PFSK-1 (cell line): Measurements from ENCODE around the gene MXD1.

Experiments used
- POLR2AphosphoS5 ChIP-seq: IDR thresholded peaks from 2 replicates; pipeline ENCODE4 v1.6.1; 2012; ENCODE audit warnings: low read depth, mild to moderate bottlenecking, control low read depth, low read length, moderate library complexity
- SIN3A ChIP-seq: IDR thresholded peaks from 2 replicates; pipeline ENCODE4 v1.6.1; 2012; ENCODE audit warnings: mild to moderate bottlenecking, low read length, moderate library complexity, borderline replicate concordance; ENCODE audit not compliant: insufficient read depth
- TAF1 ChIP-seq: IDR thresholded peaks from 2 replicates; pipeline ENCODE4 v1.6.1; 2012; ENCODE audit warnings: low read length, control low read depth, borderline replicate concordance; ENCODE audit not compliant: insufficient read depth
- TF ChIP-seq, protein P1 (sequence below), 2 experiments: IDR thresholded peaks; 2 replicates each; pipeline versions ENCODE4 v1.6.1 to v1.8.0; 2011 to 2012; ENCODE audit warnings: low read depth in 2 of 2, low read length in 2 of 2, control low read depth in 1 of 2, inconsistent platforms in 1 of 2, mild to moderate bottlenecking in 1 of 2, moderate library complexity in 1 of 2; ENCODE audit not compliant: insufficient read depth in 1 of 2

DNA sequence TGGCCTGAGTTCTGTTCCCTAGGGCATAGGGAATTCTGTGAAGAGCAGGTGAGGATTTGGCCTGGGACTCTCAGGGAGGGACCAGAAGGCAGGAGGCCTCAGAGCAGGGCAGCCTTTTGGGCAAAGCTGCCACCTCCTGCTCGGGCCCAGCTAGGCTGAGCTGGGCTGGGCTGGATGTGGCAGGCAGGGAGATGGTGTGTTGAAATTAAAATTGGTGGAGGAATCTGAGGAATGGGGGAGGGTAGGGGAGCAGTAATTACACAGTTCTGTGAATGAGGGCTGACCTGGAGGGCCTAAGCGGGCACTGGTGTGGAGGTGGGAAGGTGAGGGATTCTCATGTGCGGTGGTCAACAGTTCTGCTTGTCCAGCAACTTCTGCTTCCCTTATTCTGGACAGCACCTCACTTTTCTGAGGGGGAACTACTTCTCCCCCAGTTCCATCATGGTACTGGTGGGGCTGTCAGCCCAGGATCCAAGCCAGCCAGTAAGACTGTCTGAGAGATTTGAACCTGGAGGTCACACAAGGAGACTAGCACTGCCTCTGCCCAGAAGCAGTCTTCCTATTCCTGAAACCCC is 68.6 kb downstream of the MXD1 start:
- TF ChIP-seq SIN3A (no peak), POLR2AphosphoS5 (no peak), TAF1 (no peak)
- TF ChIP-seq, protein P1, sequence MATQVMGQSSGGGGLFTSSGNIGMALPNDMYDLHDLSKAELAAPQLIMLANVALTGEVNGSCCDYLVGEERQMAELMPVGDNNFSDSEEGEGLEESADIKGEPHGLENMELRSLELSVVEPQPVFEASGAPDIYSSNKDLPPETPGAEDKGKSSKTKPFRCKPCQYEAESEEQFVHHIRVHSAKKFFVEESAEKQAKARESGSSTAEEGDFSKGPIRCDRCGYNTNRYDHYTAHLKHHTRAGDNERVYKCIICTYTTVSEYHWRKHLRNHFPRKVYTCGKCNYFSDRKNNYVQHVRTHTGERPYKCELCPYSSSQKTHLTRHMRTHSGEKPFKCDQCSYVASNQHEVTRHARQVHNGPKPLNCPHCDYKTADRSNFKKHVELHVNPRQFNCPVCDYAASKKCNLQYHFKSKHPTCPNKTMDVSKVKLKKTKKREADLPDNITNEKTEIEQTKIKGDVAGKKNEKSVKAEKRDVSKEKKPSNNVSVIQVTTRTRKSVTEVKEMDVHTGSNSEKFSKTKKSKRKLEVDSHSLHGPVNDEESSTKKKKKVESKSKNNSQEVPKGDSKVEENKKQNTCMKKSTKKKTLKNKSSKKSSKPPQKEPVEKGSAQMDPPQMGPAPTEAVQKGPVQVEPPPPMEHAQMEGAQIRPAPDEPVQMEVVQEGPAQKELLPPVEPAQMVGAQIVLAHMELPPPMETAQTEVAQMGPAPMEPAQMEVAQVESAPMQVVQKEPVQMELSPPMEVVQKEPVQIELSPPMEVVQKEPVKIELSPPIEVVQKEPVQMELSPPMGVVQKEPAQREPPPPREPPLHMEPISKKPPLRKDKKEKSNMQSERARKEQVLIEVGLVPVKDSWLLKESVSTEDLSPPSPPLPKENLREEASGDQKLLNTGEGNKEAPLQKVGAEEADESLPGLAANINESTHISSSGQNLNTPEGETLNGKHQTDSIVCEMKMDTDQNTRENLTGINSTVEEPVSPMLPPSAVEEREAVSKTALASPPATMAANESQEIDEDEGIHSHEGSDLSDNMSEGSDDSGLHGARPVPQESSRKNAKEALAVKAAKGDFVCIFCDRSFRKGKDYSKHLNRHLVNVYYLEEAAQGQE (IDR thresholded peaks at IDR 0.05; ENCODE audit: insufficient read depth in 1 of 2, low read depth in 2 of 2, low read length in 2 of 2): no peak
